ENCODE data around the gene PAX9.

Gene PAX9

DNA sequence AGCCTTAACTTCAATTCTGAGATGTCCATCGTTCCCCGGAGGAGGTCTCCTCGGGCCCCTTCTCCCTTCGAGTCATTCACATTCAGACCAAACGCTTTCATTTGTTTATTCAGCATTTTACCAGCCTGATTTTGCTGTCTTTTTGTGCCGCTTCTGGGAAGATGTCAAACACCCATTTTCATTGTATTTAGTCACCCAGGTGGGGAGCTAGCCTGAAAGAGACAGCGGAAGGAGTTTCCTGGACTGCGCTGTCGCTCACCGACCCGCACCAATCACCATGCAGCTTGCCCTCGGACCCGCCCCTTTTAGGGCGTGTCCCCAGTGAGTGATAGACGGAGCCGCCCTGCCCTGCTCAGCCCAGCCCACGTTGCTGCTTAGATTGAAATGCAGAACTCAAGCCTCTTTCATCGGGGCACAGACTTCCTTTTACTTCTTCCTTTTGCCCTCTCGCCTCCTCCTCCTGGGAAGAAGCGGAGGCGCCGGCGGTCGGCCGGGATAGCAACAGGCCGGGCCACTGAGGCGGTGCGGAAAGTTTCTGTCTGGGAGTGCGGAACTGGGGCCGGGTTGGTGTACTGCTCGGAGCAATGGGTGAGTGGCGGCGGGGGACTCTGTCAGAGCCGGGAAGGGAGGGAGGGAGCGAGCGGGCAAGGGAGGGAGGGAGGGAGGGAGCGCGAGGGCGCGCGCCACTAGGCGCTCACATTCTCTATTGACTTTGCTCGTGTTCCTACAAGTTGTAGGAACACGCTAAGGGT is at the start of gene PAX9:
Gene PAX9, plus strand, starts transcription at position 355 of the 752 bp plus-strand sequence. Its CDS starts 230 bp downstream, at position 585.
- no peak for DNase-seq

DNA sequence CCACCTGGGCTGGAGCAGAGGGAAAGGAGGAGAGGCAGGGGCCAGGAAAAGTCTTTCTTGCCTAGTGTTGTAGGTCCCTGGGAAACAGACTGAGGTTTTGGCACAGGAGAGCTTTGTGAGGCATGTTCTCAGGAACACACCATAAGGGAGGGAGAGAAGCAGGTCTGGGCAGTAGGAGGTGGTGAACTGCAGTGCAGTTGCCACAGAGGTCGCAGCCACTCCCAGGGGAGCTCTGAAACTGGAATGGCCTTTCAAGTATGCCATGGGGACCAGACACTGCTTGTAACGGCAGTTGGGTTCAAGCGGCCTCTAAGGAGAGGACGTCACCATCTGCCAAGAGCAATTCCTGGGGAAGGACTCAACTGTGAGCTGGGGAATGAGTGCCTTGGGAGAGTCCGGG is 43.8 kb upstream of the PAX9 start:
- DNase-seq = no peak

DNA sequence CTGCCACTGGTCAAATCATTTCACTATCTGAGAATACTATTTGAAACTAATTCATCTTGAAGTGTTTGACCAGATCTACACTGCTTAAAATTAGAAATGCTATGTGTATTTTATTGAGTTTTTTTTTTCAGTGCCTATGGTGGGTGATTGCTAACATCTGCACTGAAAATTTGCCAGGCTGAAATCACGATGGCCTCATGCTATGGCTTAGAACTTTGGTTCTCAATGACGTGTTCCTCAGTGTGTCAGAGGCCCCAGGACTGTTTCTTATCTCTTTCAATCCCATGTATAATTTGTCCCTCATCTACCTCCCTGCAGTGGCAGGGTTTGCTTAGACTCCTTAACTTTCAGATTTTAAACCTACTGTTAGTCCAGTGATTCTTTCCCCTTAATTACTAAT is 43.0 kb upstream of the PAX9 start:
- no peak for DNase-seq

DNA sequence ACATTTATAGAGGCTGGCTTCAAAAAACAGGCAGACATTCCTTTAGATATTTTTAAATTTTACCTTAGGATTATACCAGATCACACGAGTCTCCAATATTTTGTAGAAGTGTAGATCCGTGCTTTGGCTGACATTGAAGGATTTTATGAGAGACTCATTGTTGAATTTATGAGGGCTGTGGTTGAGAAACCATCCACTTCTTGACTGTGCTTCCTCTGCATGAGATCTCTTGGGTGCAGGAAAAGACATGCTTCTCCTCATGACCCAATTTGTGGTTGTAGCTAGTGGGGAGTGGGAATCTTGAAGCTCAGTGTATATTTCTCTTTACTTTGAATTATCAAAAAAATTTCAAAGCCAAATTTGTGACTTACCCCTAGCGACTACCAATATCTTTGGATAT is 42.5 kb upstream of the PAX9 start:
- DNase-seq = no peak

DNA sequence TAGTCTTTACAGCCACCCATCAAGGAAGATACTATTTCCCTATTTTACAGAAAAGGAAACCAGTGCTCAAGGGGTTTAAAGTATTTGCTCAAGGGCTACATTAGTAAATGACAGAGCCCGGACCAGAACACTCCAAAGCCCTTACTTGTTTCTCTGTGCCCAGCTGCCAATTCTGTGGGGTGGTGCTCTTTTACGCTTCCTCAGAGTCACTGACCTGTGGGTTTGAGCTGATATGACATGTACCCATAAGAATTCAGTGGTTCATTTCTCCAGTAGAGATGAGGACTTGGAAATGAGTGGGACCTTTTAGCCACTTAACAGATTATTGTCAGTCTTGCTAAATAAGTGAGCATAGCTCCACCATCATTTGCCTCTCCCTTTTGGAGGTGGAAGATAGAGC is 41.8 kb upstream of the PAX9 start:
- DNase-seq = no peak

DNA sequence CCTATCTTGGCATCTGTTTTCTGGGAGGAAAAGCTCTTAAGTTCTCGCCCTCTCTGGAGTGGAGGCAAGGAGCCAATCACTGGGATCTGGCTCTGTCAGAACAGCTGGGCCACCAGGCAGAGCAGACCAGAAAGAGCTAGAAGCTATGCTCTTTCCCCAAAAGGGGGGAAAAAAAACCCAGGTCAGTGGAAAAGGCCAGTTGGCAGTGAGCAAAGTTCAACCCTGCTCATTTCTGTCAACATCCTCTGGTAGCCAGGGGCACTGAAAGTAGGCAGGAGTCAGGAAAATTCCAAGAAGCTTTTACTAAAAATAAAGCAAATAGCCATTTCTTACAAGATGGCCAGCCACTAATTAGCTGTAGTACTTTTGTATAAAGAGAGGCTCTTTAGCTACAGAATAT is 36.6 kb upstream of the PAX9 start:
- DNase-seq = no peak

DNA sequence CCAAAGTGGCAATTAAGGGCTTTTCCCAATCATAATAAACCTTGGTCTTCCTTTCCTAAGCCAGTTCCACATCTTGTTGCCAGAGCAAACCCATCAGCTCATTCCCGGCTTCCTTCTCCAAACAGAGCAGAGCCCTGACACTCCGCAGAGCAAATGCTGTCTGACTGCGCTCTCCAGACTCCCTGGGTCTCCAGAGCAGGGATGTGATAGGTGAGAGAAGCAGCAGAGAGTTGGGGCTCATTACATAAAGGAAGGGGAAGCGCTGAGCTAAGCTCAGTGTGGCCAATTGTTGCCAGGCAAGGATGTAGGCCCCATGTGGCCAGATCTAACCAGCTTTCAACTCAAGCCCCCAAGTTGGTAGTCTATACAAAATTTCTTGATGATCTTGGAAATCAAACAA is 36.2 kb upstream of the PAX9 start:
- no peak for DNase-seq

DNA sequence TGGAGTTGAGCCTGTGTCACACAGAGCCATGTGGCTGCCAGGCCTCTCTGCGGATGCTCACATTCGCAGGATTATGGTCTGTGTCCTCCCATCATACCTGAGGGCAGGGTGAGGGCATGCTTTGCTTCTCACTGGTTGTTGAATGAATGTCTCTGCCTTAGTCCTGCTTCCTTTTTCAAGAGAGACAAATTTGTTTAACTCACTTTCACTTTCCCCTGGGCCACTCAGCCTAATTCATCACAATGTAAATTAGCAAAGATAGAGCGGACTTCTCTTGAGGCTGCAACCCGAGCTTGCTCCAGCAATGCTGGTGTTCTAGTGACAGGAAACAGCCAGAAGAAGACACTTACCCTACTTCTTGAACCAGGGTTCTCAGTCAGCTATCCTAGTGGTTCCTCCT is 35.5 kb upstream of the PAX9 start:
- no peak for DNase-seq

DNA sequence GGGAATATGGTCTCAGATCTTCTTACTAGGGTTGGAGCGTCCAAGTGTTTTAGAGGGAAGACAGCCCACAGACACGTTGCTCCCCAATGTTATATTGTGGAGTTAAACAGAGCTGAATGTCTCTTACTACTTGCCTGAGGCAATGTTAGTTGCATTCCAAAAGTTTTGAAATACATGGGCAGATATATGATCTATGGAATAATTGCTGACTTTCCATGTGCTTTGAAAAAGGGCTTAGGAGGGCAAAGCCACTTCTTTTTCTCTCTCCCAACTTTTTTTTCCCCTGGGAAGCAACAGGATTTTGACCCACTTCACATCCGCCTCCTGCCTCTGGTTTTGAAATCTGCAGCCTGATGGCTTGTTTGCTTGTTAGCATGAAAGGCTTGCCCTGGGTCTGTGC is 33.7 kb upstream of the PAX9 start:
- DNase-seq = no peak

DNA sequence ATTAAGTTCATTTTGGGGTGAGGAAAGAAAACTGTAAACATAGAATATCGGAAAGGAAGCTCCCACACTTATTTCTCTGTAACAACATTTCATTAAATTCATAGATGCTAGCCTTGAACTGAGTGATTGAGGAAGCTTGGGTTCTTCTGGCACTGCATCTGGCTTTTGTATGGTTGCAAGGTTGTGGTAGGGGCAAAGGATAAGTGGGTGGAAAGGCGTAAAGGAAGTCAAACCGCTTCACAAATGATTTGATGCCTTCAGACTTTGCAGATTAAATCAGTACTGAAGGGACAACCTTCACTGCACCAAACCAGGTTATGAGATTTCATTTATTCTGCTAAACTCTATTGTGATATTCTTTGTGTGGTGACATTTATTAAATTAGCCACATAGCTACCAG is 28.1 kb upstream of the PAX9 start:
- no peak for DNase-seq

DNA sequence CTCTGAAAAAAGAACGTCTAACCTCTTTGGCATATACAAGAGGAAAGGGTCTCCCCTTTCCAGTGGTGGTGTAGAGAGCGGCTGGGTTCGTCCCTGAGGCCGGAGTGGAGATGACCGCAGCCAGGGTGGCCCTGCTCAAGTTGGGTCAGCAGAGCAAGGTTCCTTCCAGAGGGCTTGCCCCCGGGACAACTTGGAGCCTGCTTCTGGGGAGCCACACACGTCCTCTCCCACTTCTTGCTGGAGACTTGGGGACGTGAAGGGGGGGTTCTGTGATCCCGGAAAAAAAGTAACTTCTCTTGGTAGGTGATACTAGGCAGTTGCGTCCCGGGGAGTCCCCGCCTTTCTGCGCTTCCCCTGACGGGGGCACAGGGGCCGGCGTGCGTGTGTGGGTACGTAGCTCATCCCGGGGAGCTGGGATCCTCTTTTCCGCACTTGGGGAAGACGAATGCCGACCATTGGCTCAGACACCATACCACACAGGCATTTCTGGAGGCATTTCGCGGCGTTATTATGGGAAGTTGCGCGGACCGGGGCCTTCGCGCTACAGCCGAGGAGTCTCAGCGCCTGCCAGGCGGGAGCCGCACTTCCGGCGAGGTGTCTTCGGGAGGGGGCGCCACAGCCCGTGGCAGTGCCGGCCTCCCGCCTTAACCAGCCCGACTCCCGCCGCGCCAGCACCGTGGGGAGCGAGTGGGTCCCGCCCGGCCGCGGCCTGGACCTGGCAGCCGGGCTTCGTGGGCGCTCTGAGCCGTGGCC is 14.8 kb upstream of the PAX9 start:
- DNase-seq = no peak

DNA sequence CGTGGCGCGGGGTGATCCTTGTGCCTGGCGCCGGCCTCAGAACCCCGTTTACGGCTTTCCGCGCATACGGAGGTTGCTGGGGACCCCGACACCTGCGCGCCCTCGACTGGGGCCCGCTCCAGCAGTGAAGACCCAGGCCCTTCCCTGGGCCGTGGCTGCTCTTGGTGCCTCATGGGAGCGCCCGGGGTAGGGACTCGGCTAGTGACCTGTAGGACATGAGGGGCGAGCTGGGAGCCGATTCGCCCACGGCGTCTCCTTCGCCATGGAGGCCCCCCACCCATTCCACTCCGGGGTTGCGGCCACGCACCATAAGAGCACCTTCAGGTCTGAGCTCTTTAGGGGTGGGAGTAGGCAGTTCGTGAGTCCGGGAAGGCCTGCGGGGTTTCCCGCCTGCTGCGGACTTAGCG is 14.2 kb upstream of the PAX9 start:
- no peak for DNase-seq

DNA sequence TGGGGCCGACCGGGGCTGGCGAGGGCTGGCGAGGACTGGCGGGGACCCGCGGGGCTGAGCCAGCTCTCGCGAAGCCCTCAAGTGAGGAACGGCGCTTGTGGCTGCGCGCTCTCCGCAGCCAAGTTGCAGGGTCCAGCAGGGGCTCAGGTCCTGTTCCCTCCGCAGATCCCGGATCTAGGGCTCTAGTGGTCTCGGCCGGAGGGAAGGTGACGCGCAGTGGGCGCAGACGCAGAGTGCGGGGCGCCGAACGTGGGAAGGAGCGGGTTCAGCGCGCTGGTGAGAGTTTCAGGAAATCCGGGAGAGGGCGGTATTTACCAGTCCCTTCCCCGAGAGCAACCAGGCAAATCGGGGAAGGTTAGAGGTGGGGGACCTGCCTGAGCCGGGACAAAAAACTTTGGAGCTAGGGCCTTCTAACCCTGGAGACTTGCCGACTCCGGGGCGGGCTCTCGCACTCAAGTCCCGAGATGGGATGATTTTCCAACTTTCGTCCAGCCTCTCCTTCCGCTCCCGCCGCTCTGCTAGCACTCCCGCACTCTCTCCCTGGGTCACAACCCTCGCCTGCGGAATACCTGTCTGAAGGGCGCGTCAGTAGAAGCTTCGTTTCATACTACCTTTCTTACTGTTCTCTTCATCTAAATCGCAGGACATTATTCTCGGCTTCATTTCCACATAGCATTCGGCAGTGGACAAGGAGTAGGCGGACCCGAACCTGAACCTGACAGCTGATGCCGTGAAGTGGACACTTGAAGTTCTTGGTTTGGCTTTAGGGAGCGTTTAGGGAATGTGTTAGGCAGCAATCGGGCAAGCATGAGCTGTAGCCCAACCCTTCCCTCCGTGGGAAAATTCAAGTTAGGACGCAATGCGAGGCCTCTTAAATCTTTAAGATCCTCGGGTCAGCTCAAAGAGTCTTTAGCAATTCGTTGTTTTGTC is 13.6 kb upstream of the PAX9 start:
- no peak for DNase-seq

DNA sequence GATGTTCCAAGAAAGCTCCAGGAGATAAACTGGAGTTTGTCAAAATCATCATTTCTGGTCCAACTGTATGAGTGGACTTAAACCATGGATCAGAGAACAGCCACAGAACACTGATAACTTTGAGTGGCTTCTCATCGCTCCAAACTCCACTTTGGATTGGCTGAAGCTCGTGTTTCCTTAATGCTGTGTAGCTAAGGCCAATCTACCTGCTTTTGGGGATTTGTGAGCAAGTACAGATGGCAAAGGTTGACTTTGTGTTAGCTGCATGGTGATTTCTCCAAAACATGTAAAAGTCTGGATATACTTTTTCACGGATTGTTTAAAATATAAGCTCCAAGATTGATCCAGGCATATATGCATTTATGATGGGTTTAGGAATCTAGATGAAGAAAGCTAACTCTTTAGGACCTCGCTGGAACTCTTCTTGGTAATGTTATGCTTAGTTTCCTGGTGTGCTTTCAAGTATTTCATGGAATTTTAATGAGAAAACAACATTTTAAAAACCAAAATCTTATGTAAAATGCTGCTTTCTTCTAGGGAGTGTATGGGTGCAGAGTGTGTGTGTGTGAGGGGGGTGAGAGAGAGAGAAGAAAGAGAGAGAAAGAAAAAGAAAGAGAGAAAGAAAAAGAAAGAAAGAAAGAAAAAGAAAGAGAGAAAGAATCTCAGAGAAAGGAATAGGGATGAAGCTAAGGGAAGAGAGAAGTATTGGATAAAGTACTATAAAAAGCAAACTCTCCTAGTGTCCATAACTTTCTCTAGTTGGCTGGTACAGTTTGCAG is 11.6 kb upstream of the PAX9 start:
- DNase-seq = no peak

DNA sequence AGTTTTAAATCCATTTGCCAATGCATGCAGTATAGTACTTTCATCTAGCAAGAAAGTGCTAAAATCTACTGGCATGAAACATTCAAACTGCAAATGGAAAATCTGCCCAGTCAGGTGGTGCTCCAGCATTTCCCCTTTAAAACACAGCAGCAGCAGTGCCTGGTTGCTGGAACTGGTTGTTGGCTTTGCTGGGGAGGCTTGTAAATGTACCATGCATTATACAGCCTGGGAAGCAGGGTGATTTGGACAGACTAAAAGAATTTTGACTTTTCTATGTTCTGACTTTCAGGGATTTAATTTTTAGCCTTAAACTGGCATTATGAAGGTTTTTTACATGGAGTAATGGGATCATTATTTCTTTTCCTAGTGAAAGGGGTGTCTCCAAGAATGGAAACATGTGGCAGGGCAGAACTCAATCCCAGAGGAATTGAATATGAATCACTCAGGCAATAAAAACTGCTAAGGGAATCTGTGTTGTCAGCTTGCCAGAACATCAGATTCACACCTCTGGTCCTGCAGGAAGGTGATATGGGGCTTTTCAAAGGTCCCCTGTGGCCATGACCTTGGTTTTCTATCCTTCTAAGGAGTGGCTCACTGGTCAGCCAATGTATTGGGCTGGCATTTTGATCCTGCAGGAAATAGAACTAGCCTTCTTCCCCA is 9.0 kb upstream of the PAX9 start:
- DNase-seq = no peak

DNA sequence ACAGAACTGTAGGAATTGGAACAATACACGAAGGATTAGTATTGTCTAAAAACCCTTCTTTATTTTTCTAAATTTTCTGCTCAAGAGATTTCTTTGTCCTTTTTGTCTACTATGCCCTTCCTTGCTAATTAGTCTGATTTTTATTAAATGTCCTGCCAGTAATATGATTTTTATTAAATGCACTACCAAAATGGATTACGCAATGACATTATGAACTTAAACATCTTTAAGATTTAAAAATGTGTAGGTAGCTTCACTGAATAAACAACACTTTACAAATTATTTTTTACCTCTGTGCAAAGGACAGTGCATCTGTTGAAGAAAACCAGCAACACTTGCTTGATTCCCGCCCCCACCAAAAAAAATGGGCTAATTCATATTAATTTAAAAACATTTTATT is 8.2 kb upstream of the PAX9 start:
- DNase-seq = no peak

DNA sequence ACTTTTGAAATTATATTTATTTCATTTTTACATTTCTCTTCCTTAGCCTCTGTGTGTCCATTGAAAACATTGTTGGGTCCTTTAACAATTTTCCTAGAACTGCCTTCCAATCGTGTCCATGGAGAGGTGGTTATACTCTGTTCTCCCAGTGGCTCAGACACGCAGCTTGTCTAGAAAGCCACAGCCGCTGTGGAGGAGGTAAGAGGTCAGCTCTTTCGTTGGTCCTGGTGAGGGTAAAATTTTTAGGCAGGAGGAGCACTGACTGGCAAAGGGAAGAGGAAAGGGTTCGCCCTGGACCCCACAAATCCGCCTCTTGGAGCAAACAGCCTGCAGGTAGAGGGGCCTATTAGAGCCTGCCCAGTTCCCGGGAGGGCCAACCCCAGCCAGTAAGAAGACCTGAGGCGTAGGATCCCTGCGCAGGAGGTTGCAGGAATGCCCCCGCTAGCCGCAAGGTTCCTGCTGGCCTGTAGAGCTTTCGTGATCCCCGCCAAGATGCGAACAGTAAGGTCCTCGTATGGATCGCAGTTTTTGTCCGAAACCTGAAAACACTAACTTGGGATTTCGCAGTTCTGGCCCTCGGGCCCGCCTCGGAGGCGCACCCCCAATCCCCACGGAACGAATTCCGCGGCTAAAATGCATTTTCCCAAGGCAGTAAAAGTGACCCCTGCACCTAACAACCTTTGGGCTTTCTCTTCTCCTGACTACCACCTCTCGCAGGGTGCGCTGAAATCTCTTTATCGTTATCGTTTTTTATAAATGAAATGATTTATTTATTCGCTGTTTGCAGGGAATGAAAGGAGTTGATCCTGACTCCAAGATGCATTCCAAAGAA is 7.5 kb upstream of the PAX9 start:
- DNase-seq = no peak

DNA sequence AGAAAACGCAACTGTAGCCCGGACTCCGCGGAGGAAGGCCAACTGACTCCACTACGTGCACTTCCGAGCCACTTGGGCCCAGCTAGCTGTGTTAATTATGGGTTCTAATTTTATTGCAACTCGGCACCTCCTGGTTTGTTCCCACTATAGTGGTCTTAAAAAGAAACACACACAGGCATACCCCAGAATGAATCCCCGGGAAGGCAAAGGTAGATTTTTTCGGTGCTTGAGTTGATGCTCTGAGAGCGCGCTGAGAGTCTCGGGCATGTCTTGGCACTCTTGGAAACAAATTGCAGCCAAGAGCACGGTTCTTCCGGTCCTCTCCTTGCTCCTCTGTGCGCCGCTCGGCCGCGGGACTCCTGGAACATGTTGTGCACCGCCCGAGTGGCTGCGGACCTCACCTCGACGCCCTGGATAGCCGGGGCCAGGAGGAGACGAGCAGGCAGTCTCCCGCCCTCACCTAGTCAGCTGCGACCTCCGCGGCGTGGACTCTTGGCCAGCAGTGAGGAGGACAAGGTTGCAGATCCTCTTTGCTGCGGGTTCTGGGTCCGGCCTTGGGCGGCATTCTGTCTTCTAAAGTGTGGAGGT is 6.8 kb upstream of the PAX9 start:
- DNase-seq = no peak

DNA sequence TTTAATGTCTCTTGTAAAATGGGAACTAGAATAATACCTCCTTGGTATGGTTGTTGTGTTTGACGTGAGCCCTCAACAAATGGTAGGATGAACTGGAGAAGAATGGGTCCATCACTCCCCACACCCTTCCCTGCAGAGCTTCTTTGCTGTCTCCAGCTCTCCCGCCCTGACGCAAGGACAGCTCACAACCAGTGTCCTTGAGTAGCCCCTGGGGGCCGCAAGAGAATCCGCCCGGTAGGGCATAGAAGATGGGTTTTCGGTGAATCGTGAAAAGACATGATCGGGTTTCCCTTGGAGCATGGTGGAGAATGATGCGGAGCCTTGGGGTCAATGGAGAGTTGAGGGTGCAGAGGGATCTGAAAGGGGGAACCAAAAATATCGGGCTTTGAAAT is 6.1 kb upstream of the PAX9 start:
- DNase-seq = no peak

DNA sequence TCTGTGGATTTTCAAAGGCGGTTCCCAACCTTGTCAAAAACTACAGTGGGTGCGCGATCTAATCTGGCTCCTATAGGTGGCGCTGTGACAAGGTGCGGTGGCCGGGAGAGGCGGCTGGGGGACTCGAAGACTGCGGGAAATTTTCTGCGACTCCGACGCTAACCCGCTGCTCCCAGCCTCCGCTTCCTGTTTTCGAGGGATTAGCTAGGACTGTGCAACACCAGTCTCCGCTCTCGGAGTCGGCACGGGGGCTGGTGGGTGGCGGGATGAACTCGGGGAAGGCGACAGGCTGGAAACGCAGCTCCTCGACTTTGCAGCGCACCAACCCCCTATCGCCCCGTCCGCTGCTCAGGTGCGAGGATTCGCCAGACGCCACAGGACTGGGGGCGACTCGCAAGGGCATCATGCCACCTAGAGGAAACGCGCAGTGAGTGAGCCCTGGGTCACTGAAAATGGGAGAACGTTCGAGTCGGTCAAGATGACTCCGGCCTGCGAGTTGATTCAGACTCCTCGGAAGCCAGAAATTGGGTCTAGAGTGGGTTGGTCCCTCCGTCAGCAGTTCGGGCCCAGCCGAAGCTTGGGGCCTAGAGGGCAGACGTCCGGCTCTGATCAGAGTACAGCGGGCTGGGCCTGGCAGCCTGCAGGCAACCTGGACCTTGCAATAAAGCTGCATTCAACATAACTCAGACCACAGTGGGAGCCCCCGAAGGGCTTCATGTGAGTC is 5.5 kb upstream of the PAX9 start:
- no peak for DNase-seq

Data from AML-193 (cell line).